H4 (cell line): Measurements from ENCODE around the gene NAA30. TPM values are rescaled to one million over a fixed set of nuclear protein-coding genes. Genes with fewer than 3 reads are reported as not detected.
A peak's percentile ranks its signal among the peaks of the same experiment; 100 is the strongest.

ENCODE experiments used
- DNase-seq: peaks from one replicate; pipeline ENCODE4 v3.0.0-alpha.2; 2015; ENCODE audit warnings: low spot score
- total RNA-seq: library from RNA; depleted of rRNA; stranded (reverse); fragments of >200 nt; shearing (Covaris generic); gene quantifications from 2 replicates; pipeline ENCODE4 v1.2.3, GENCODE V29; 2014

Gene NAA30
- total RNA-seq, 1 experiment from 2014 or later: 23.0 TPM

GRCh38 chr14:57392830-57393229 is 2.4 kb downstream of the NAA30 start:
- no peak for DNase-seq

DNA sequence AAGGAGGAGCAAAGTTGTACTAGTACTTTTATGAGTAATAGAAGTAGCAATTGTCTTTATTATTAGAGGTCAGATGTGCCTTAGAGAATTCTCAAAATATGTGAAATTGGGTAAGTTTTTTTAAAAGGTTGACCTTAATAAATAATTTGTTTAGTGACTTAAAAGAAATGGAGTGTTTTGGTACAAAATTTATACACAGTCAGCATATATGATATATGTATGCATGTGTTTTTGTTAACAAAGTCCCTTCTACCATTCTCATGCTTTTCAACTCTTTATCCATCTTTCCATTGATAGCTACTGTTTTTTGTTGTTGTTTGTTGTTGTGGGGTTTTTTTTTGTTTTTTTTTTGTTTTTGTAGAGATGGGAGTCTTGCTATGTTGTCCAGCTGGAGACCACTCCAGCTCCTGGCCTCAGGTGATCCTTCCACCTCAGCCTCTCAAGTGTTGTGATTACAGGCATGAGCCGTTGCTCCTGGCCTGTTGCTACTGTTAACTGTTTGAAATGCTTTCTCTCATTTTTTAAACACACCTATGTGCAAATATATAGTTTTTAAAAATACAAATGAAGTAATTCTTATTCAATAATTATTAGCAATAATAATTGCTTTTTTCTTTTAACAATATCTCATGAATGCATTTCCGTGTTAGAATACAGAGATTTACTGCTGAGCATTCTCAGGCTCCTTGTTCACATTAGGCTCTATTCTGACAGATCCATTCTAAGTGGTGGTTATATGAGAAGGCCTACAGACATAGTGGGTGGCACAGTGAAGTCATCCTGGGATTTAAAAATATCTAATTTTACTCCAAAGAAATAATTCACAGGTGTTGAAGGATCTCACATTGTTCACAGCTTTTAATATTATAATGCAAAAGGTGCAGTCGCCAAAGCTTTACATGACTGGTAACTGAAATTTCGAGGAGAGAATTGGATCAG is 10.4 kb downstream of the NAA30 start:
- no peak for DNase-seq

GRCh38 chr14:57401501-57401900 is 11.1 kb downstream of the NAA30 start:
- DNase-seq: no peak

GRCh38 chr14:57402173-57402852 is 11.9 kb downstream of the NAA30 start:
- no peak for DNase-seq

- no peak for DNase-seq
Observed at GRCh38 chr14:57403521-57403864, 13.1 kb downstream of the NAA30 start.

DNA sequence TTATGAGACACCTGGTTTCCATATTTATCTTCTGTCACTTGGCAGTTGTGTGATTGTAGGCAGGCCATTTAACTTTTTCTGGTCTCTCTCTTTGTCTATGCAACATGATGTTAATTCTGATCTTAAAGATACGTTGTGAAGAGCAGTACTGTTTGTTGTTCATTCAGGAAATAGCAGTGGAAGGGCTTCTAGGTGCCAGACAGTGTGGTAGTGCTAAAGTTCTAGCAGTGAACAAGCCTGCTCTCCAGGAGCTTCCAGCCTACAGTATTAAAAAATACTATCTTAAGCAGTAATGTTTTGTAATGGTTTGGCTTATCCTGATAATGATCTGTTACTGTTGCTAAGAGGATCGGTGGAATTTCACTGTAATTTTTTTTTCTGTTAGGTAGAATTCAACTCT is 15.2 kb downstream of the NAA30 start:
- no peak for DNase-seq

- no peak for DNase-seq
Observed at GRCh38 chr14:57408037-57408436, 17.7 kb downstream of the NAA30 start.

- no peak for DNase-seq
Observed at GRCh38 chr14:57408634-57409033, 18.2 kb downstream of the NAA30 start.

GRCh38 chr14:57412341-57412740 is 22.0 kb downstream of the NAA30 start:
- no peak for DNase-seq

DNA sequence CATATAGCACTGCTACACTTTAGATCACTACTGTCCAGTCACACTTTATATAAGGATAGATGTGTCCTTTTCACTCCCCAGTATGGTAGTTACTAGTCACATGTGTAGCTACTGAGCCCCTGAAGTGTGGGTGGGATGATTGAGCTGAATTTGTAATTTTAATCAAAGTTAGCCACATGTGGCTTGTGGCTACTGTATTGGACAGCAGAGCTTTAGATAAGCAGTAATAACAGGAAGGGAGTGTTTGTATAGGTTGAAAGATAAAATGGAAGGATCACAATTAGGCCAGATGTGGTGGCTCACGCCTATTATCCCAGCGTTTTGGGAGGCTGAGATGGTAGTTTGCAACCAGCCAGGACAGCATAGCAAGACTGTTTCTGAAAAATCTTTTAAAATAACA is 23.5 kb downstream of the NAA30 start:
- no peak for DNase-seq

DNA sequence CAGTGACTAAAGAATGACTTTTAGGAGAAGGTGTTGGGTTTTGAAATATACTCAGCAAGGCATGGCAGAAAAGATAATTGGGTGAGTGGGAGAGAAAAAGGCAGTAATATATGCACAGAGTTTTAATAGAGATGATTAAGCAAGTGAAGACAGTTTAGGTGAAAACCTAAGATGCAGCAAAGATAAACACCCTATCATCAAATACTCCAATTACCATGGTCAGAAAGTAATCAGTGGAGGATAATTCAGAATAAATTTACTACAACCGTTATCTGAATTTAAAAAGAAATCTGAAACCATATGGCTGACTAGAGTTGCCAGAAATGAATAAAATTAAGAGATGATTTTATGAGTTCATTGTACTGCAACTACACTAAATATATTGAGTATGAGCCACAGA is 26.8 kb downstream of the NAA30 start:
- no peak for DNase-seq

DNA sequence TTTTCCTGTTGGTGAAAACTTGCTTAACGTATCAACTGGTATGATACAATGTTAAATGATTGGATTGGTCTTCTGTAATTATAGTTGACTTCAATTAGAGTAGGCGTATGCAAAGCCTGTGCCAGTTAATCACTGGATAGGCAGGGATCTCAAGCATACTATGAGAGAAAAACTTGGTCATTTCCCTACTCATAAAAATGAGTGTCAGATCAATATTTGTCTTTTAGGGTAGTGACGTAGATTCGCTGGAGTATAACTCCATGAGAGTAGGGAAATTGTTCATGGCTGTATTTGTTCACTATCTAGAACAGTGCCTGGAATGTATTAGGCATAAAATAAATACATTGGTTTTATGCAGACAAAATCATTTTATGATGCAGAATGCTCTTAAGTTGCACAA is 28.6 kb downstream of the NAA30 start:
- DNase-seq: no peak

- no peak for DNase-seq
Observed at GRCh38 chr14:57420033-57420432, 29.6 kb downstream of the NAA30 start.

- no peak for DNase-seq
Observed at GRCh38 chr14:57420986-57421385, 30.6 kb downstream of the NAA30 start.

- DNase-seq: no peak
Observed at GRCh38 chr14:57435923-57436322, 45.5 kb downstream of the NAA30 start.

DNA sequence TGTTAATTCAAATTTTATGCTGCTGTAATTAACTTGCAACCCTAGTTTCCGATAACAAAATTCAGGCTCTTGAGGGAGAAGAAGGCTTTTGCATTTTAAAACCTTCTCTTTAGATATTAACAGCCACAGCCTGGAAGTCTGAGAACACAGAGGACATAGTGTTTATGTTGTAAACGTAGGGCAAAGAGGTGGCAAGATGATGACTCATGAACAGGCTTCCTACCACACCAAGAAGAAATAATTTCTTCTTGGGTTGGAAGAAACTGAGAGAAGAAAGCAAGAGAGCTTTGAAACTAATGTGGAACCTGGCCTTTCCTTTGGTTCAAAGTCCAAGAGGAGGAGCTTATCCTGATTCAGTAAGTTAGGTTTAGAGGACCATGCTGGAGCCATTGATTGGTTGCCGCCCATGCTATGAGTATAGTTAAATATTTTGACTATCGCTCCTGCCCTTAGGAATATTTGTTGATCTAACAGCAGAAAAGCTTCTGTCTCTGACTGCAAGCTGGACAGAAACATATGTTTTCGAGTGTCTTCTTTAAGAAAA is 71.5 kb downstream of the NAA30 start:
- peak; percentile 57 for DNase-seq

GRCh38 chr14:57462551-57462950 is 72.2 kb downstream of the NAA30 start:
- DNase-seq: peak; percentile 13

- DNase-seq: no peak
Observed at GRCh38 chr14:57464008-57464730, 73.8 kb downstream of the NAA30 start.
